ENCODE data around the gene ZBTB20. TPM values are rescaled to one million over a fixed set of nuclear protein-coding genes. Genes with fewer than 3 reads are reported as not detected.
"Not testable (repeated sequence)": the region's sequence is repeated elsewhere in the genome, so short reads cannot be mapped to it uniquely, and the experiment has no call there.

ZBTB20 gene
- total RNA-seq, 6 donors from 2014 or later, result 40.0 to 150 (median 65.8) TPM

DNA sequence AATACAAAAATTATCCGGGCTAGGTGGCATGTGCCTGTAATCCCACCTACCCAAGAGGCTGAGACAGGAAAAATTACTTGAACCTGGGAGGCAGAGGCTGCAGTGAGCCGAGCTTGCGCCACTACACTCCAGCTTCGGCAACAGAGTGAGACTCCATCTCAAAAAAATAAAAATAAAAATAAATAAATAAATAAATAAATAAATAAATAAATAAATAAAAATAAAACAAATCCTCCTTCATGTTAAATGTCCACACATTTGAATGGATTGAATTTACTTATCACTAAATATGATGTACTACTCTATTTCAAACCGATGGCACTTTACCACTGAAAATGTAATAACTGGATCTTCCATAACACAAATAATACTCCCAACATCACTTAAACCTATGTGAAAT, 36.3 kb downstream of the ZBTB20 start:
- no peaks in the 10 kb centered on the region for H3K36me3 ChIP-seq
- H3K9me3 ChIP-seq, result no peaks in the 10 kb centered on the region
- no peak overlapping the region for H3K4me3 ChIP-seq
- no peak for DNase-seq
- peaks cover 0 to 10% (median 5%) of the 10 kb centered on the region in 4 donors for H3K4me1 ChIP-seq
- TF ChIP-seq EP300 (IDR thresholded peaks at IDR 0.05), result no peak
- TF ChIP-seq, protein P1, sequence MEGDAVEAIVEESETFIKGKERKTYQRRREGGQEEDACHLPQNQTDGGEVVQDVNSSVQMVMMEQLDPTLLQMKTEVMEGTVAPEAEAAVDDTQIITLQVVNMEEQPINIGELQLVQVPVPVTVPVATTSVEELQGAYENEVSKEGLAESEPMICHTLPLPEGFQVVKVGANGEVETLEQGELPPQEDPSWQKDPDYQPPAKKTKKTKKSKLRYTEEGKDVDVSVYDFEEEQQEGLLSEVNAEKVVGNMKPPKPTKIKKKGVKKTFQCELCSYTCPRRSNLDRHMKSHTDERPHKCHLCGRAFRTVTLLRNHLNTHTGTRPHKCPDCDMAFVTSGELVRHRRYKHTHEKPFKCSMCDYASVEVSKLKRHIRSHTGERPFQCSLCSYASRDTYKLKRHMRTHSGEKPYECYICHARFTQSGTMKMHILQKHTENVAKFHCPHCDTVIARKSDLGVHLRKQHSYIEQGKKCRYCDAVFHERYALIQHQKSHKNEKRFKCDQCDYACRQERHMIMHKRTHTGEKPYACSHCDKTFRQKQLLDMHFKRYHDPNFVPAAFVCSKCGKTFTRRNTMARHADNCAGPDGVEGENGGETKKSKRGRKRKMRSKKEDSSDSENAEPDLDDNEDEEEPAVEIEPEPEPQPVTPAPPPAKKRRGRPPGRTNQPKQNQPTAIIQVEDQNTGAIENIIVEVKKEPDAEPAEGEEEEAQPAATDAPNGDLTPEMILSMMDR (IDR thresholded peaks at IDR 0.05), result no peak
- TF ChIP-seq POLR2AphosphoS5 (IDR thresholded peaks at IDR 0.05), result no peak
- TF ChIP-seq POLR2A (IDR thresholded peaks at IDR 0.05), result no peak
- H3K27ac ChIP-seq, result no peak overlapping the region
- ATAC-seq (ENCODE audit: low FRiP score in 2 of 2), result no peak
- 98% methylated on average over 5 of the region's 5 CpGs for WGBS, 2 donors
- no peaks in the 10 kb centered on the region for H3K27me3 ChIP-seq

DNA sequence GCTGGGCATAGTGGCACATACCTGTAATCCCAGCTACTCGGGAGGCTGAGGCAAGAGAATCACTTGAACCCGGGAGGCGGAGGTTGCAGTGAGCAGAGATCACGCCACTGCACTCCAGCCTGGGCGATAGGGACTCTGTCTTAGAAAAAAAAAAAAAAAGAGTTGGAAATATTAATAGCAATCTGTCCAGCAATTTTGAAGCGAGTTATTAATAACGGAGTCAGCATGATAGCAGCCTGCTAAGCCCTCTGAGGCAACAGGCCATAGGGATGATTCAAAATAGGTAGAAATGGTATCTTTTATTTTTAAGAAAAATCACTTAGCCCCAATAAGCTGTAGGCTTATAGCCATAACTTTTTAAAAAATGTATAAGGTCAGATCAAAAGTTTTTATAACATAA, 37.0 kb downstream of the ZBTB20 start:
- H3K27ac ChIP-seq; H3K4me3 ChIP-seq; DNase-seq; H3K36me3 ChIP-seq; H3K27me3 ChIP-seq; ATAC-seq (ENCODE audit: low FRiP score in 2 of 2); H3K9me3 ChIP-seq: not testable (repeated sequence)
- WGBS, 2 donors, result 94 to 98% methylated on average over 7 of the region's 7 CpGs
- peaks cover 0 to 10% (median 5%) of the 10 kb centered on the region in 4 donors for H3K4me1 ChIP-seq

DNA sequence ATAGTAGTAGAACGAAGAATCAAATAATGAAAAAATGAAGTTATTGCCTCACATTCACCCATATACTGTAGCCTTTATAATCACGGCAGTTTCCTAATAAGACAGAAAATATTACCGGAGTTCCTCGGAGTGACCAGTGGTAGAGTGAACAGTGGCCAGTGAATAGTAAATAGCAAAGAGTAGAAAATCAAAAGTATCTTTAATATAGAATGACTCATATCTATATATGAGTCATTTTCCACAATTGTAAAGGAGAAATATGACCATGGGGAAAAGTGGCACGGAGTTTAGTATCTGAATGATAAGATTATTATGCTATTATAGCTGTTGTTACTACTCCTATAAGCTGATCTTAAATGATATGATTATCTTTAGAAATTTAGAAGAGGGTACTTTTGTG, 38.5 kb downstream of the ZBTB20 start:
- H3K4me3 ChIP-seq, result no peak overlapping the region
- no peak for ATAC-seq (ENCODE audit: low FRiP score in 2 of 2)
- no peak overlapping the region for H3K27ac ChIP-seq
- DNase-seq, result no peak
- TF ChIP-seq, protein P1 (IDR thresholded peaks at IDR 0.05), result no peak
- TF ChIP-seq EP300 (IDR thresholded peaks at IDR 0.05) (no peak), POLR2AphosphoS5 (IDR thresholded peaks at IDR 0.05) (no peak), POLR2A (IDR thresholded peaks at IDR 0.05) (no peak)
- H3K4me1 ChIP-seq, result peaks cover 0 to 5% (median 2%) of the 10 kb centered on the region in 4 donors
- H3K9me3 ChIP-seq, result peaks cover 0 to 3% (median 0%) of the 10 kb centered on the region in 4 donors
- H3K36me3 ChIP-seq, result no peaks in the 10 kb centered on the region
- 94 to 95% methylated on average over 5 of the region's 5 CpGs for WGBS, 2 donors
- H3K27me3 ChIP-seq, result no peaks in the 10 kb centered on the region

DNA sequence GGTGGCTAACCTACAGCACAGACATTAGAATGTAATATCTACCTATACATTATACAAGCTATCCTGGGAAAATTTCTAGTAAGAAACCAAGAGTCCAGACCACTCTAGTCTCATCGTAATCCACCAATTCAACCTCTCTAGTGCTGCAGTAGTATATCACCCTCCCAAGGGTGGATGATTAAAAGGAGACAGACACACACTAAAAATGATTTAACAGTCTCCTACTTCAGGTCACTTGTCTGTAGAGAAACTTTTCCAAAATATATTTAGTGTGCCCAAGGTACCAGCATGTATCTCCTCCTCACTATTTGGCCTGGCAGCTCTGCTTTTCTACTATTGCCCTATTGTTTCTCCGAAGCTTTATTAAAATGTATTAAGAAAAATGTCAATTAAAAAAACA, 45.0 kb downstream of the ZBTB20 start:
- 91 to 95% methylated on average over 2 of the region's 2 CpGs for WGBS, 2 donors
- Histone ChIP-seq H3K4me1 (peaks cover 15 to 29% (median 20%) of the 10 kb centered on the region in 4 donors), H3K36me3 (no peaks in the 10 kb centered on the region), H3K27me3 (no peaks in the 10 kb centered on the region), H3K4me3 (no peak overlapping the region), H3K9me3 (peaks cover 0 to 3% (median 0%) of the 10 kb centered on the region in 4 donors), H3K27ac (no peak overlapping the region)
- DNase-seq (no peak), ATAC-seq (ENCODE audit: low FRiP score in 2 of 2) (no peak)
- no peak for TF ChIP-seq POLR2A (IDR thresholded peaks at IDR 0.05)
- TF ChIP-seq, protein P1 (IDR thresholded peaks at IDR 0.05), result no peak
- TF ChIP-seq POLR2AphosphoS5 (IDR thresholded peaks at IDR 0.05), result no peak
- no peak for TF ChIP-seq EP300 (IDR thresholded peaks at IDR 0.05)

DNA sequence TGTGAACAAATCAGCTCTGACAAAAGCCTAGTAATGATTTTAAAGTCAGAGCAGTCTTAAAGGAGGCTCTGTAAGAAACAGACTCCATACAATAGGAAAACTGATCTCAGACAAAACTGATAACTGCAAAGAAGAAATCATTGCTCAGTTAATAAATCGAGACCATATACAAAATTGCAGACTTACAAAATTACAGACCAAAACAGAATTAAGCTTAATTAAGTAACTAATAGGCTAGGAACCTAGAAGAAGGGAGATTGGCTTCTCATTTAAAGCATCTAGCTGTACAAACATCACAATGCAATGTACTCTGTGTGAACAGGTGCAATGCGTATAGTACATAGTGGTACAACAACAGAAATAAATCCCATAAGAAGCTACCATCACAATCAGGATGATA, 46.3 kb downstream of the ZBTB20 start:
- Histone ChIP-seq H3K27me3 (no peaks in the 10 kb centered on the region), H3K4me3 (peak overlapping the region in 2 of 4 donors; percentile 43 to 48), H3K4me1 (peaks cover 15 to 29% (median 20%) of the 10 kb centered on the region in 4 donors), H3K36me3 (no peaks in the 10 kb centered on the region), H3K9me3 (peaks cover 0 to 3% (median 0%) of the 10 kb centered on the region in 4 donors), H3K27ac (peak overlapping the region in 1 of 4 donors; percentile 77)
- ATAC-seq (ENCODE audit: low FRiP score in 2 of 2) (no peak), DNase-seq (no peak)
- 66 to 71% methylated on average over 2 of the region's 2 CpGs for WGBS, 2 donors
- TF ChIP-seq EP300 (IDR thresholded peaks at IDR 0.05) (no peak), POLR2AphosphoS5 (IDR thresholded peaks at IDR 0.05) (no peak), POLR2A (IDR thresholded peaks at IDR 0.05) (no peak)
- TF ChIP-seq, protein P1 (IDR thresholded peaks at IDR 0.05), result no peak
